H1 (cell line): ENCODE measurements around the gene ATP5MC2. TPM values are rescaled to one million over a fixed set of nuclear protein-coding genes. Genes with fewer than 3 reads are reported as not detected.

Source experiments
- CTCF ChIA-PET: fragments of 300-600 bp; sonication (Branson Sonifier 250); formaldehyde crosslinking; loops from one replicate; lab custom pipeline; 2021; ENCODE audit not compliant: partially characterized antibody; lab: Charles Lee
- POLR2A ChIA-PET: fragments of 300-600 bp; sonication (Branson Sonifier 250); formaldehyde crosslinking; loops from one replicate; lab custom pipeline; 2021; ENCODE audit warnings: inconsistent platforms; ENCODE audit not compliant: partially characterized antibody; lab: Charles Lee
- DNase-seq, 2 experiments: peaks; one replicate each; pipeline versions ENCODE4 v3.0.0 to v3.0.0-alpha.2; 2010 to 2022; ENCODE audit warnings: low spot score in 2 of 2, low read depth in 1 of 2, mixed read lengths in 1 of 2
- FAIRE-seq: peaks from 2 replicates; lab custom pipeline; 2011; peaks lifted over from hg19 to GRCh38; lab: Jason Lieb, UNC
- H2AFZ ChIP-seq: 2 replicates; pipeline ENCODE4 v1.8.1; 2012; ENCODE audit warnings: low read length, inconsistent platforms
- H2AK5ac ChIP-seq: 2 replicates; pipeline ENCODE4 v1.6.1; 2013; ENCODE audit warnings: low read depth, low read length
- H2BK120ac ChIP-seq: replicated peaks from 2 replicates; pipeline ENCODE3; 2013; ENCODE audit warnings: low read depth, low read length, inconsistent platforms
- H2BK12ac ChIP-seq: 2 replicates; pipeline ENCODE4 v1.6.1; 2013; ENCODE audit warnings: low read depth, low read length
- H2BK15ac ChIP-seq: 2 replicates; pipeline ENCODE4 v1.6.1; 2013; ENCODE audit warnings: low read length
- H2BK20ac ChIP-seq: 2 replicates; pipeline ENCODE4 v1.6.1; 2013; ENCODE audit warnings: low read length
- H2BK5ac ChIP-seq: 2 replicates; pipeline ENCODE4 v1.6.1; 2013; ENCODE audit warnings: low read depth, low read length
- H3K14ac ChIP-seq: 2 replicates; pipeline ENCODE4 v1.6.1; 2013; ENCODE audit warnings: inconsistent platforms; ENCODE audit not compliant: insufficient read length
- H3K18ac ChIP-seq: 2 replicates; pipeline ENCODE4 v1.6.1; 2013; ENCODE audit warnings: low read length; ENCODE audit errors: extremely low read depth
- H3K23ac ChIP-seq: 2 replicates; pipeline ENCODE4 v1.6.1; 2013; ENCODE audit warnings: inconsistent platforms; ENCODE audit not compliant: insufficient read length
- H3K23me2 ChIP-seq: 2 replicates; pipeline ENCODE4 v1.6.1; 2013; ENCODE audit warnings: low read depth, low read length
- H3K27ac ChIP-seq: 2 replicates; pipeline ENCODE4 v1.6.1; 2011; ENCODE audit warnings: low read depth, low read length, inconsistent platforms
- H3K27me3 ChIP-seq, 4 experiments: replicated peaks in 1 of 4; 1 replicate in 1 of 4; 2 replicates in 3 of 4; pipeline versions ENCODE4 v1.6.1 to v1.8.1; 2011 to 2013; ENCODE audit warnings: low read length in 3 of 4, mild to moderate bottlenecking in 3 of 4, inconsistent platforms in 2 of 4, mixed read lengths in 2 of 4, moderate library complexity in 1 of 4; ENCODE audit not compliant: control insufficient read depth in 3 of 4, insufficient read depth in 3 of 4; ENCODE audit errors: extremely low read depth in 1 of 4
- H3K36me3 ChIP-seq, 4 experiments: 2 replicates each; pipeline versions ENCODE4 v1.6.1 to v1.8.1; 2011 to 2013; ENCODE audit warnings: mild to moderate bottlenecking in 4 of 4, low read length in 3 of 4, moderate library complexity in 2 of 4, control low read depth in 1 of 4, inconsistent platforms in 1 of 4; ENCODE audit not compliant: insufficient read depth in 4 of 4, control insufficient read depth in 2 of 4
- H3K4ac ChIP-seq: replicated peaks from 2 replicates; pipeline ENCODE3; 2013; ENCODE audit warnings: low read length, low read depth, mixed read lengths, inconsistent platforms; ENCODE audit not compliant: insufficient read length
- H3K4me1 ChIP-seq, 4 experiments: replicated peaks in 1 of 4; 1 replicate in 1 of 4; 2 replicates in 3 of 4; pipeline versions ENCODE4 v1.6.1 to v1.8.1; 2011 to 2013; ENCODE audit warnings: low read length in 3 of 4, inconsistent platforms in 2 of 4, mixed read lengths in 1 of 4; ENCODE audit not compliant: insufficient read depth in 4 of 4, control insufficient read depth in 3 of 4
- H3K4me2 ChIP-seq, 2 experiments: 2 replicates each; pipeline versions ENCODE4 v1.6.1 to v1.8.1; 2011 to 2013; ENCODE audit warnings: low read depth in 2 of 2, low read length in 2 of 2, control low read depth in 1 of 2, inconsistent platforms in 1 of 2, mild to moderate bottlenecking in 1 of 2; ENCODE audit not compliant: insufficient read depth in 1 of 2
- H3K4me3 ChIP-seq, 4 experiments: fragments of 200-600, 300-600 bp in 1 of 4; sonication (generic), shearing (Covaris generic), sonication (Bioruptor Twin) in 1 of 4; 2 replicates each; pipeline versions ENCODE4 v1.5.1 to v1.8.1; 2011 to 2016; ENCODE audit warnings: low read length in 4 of 4, low read depth in 3 of 4, control low read depth in 2 of 4, inconsistent platforms in 2 of 4, mild to moderate bottlenecking in 2 of 4, mixed read lengths in 1 of 4, moderate library complexity in 1 of 4; ENCODE audit not compliant: insufficient read depth in 2 of 4; ENCODE audit errors: extremely low read depth in 1 of 4
- H3K56ac ChIP-seq: replicated peaks from 2 replicates; pipeline ENCODE3; 2013; ENCODE audit warnings: low read depth, mild to moderate bottlenecking, mixed read lengths, low read length, inconsistent platforms; ENCODE audit not compliant: insufficient read length
- H3K79me1 ChIP-seq: 2 replicates; pipeline ENCODE4 v1.6.1; 2013; ENCODE audit warnings: low read depth, low read length, control low read depth
- H3K79me2 ChIP-seq, 2 experiments: 2 replicates each; pipeline versions ENCODE4 v1.6.1 to v1.8.1; 2012 to 2013; ENCODE audit warnings: low read length in 2 of 2, mild to moderate bottlenecking in 2 of 2, inconsistent platforms in 1 of 2; ENCODE audit not compliant: insufficient read depth in 2 of 2, control insufficient read depth in 1 of 2
- H3K9ac ChIP-seq, 4 experiments: replicated peaks in 1 of 4; 1 replicate in 1 of 4; 2 replicates in 3 of 4; pipeline versions ENCODE4 v1.6.1 to v1.8.1; 2011 to 2013; ENCODE audit warnings: low read depth in 3 of 4, low read length in 3 of 4, control low read depth in 2 of 4, mild to moderate bottlenecking in 2 of 4, moderate library complexity in 2 of 4, inconsistent platforms in 1 of 4; ENCODE audit errors: extremely low read depth in 1 of 4
- H3K9me3 ChIP-seq, 2 experiments: 2 replicates each; pipeline versions ENCODE4 v1.6.1 to v1.8.1; 2012 to 2013; ENCODE audit warnings: mild to moderate bottlenecking in 2 of 2, moderate library complexity in 2 of 2, control low read depth in 1 of 2, inconsistent platforms in 1 of 2, low read depth in 1 of 2, low read length in 1 of 2, mixed read lengths in 1 of 2; ENCODE audit not compliant: insufficient read depth in 2 of 2
- H4K20me1 ChIP-seq, 2 experiments: replicated peaks in 1 of 2; 2 replicates each; pipeline versions ENCODE3 to v1.8.1; 2011 to 2013; ENCODE audit warnings: inconsistent platforms in 2 of 2, low read length in 2 of 2, mild to moderate bottlenecking in 1 of 2; ENCODE audit not compliant: insufficient read depth in 2 of 2, control insufficient read depth in 1 of 2
- H4K5ac ChIP-seq: 2 replicates; pipeline ENCODE4 v1.6.1; 2013; ENCODE audit warnings: low read length, low read depth, mixed read lengths, inconsistent platforms; ENCODE audit not compliant: insufficient read length
- H4K8ac ChIP-seq: 2 replicates; pipeline ENCODE4 v1.8.0; 2013; ENCODE audit warnings: mild to moderate bottlenecking, moderate library complexity, low read length, inconsistent platforms; ENCODE audit not compliant: insufficient read depth; ENCODE audit errors: extremely low read depth
- H4K91ac ChIP-seq: replicated peaks from 2 replicates; pipeline ENCODE3; 2013; ENCODE audit warnings: low read length, mixed read lengths, inconsistent platforms; ENCODE audit not compliant: insufficient read length
- CREB1 ChIP-seq: IDR thresholded peaks from 2 replicates; pipeline ENCODE4 v1.6.1; 2012; ENCODE audit warnings: inconsistent platforms
- EGR1 ChIP-seq: IDR thresholded peaks from 2 replicates; pipeline ENCODE4 v1.6.1; 2011; ENCODE audit warnings: low read depth, low read length, borderline replicate concordance
- GTF2F1 ChIP-seq: IDR thresholded peaks from 2 replicates; pipeline ENCODE4 v1.6.1; 2012; ENCODE audit warnings: low read depth, low read length, improper control_type of control experiment, borderline replicate concordance
- JUN ChIP-seq: IDR thresholded peaks from 2 replicates; pipeline ENCODE4 v1.6.1; 2011; ENCODE audit warnings: low read depth, mild to moderate bottlenecking, improper control_type of control experiment, low read length
- POLR2AphosphoS5 ChIP-seq: IDR thresholded peaks from 2 replicates; pipeline ENCODE4 v1.6.1; 2011; ENCODE audit warnings: low read depth, low read length
- RFX5 ChIP-seq: IDR thresholded peaks from 2 replicates; pipeline ENCODE4 v1.6.1; 2011; ENCODE audit warnings: low read depth, low read length, improper control_type of control experiment, borderline replicate concordance
- RNF2 ChIP-seq: fragments of 200-900, 300-1000 bp; sonication (generic); IDR thresholded peaks from 2 replicates; pipeline ENCODE4 v1.7.1; 2016; ENCODE audit warnings: borderline replicate concordance, low read depth, mild to moderate bottlenecking, antibody characterized with exemption, low read length; ENCODE audit not compliant: poor library complexity, severe bottlenecking; ENCODE audit errors: missing control alignments
- SIN3A ChIP-seq, 2 experiments: IDR thresholded peaks in 1 of 2; conservative IDR thresholded peaks in 1 of 2; 2 replicates each; pipeline ENCODE4 v1.6.1; 2011 to 2012; ENCODE audit warnings: low read length in 2 of 2, improper control_type of control experiment in 1 of 2, low read depth in 1 of 2, mild to moderate bottlenecking in 1 of 2
- TAF7 ChIP-seq: optimal IDR thresholded peaks from 2 replicates; pipeline ENCODE3; 2011; ENCODE audit warnings: low read depth, mild to moderate bottlenecking, inconsistent platforms, low read length, moderate library complexity, borderline replicate concordance
- TEAD4 ChIP-seq: IDR thresholded peaks from 2 replicates; pipeline ENCODE4 v1.6.1; 2012; ENCODE audit warnings: low read depth, low read length, inconsistent platforms, mixed read lengths
- WGBS, 2 experiments: shearing (Covaris generic) in 1 of 2; methylation state at CpG; one replicate each; pipeline versions ENCODE4 v1.1.6 to v1.1.7; 2013 to 2015; ENCODE audit warnings: low lambda C conversion rate in 2 of 2, mixed read lengths in 2 of 2, inconsistent platforms in 1 of 2, low coverage in 1 of 2, missing lambda C conversion rate in 1 of 2; ENCODE audit not compliant: insufficient replicate concordance in 2 of 2, insufficient coverage in 1 of 2, insufficient read length in 1 of 2; ENCODE audit errors: extremely low coverage in 1 of 2, missing lambda C conversion rate in 1 of 2; 5-methylcytosine and 5-hydroxymethylcytosine counted together
- polyA plus RNA-seq, 7 experiments: library from polyadenylated mRNA; depleted of rRNA in 3 of 7; stranded (reverse) in 5 of 7; unstranded in 2 of 7; fragments of >200 nt in 5 of 7; fragments of 200-250 nt in 2 of 7; gene quantifications; 1 replicate in 5 of 7; 2 replicates in 1 of 7; 4 replicates in 1 of 7; pipeline versions ENCODE4 v1.2.1 to v1.2.3, GENCODE V29; 2011 to 2013; ENCODE audit warnings: missing spikeins in 2 of 7, mixed read lengths in 2 of 7
- total RNA-seq: library from RNA; stranded (reverse); fragmentation: NEBNext Ultra II Directional; extraction: Animal tissue kit (Norgen Biotek cat#: 25700); gene quantifications from 2 replicates; pipeline ENCODE4 v1.2.1, GENCODE V29; 2021
- TF ChIP-seq, protein P1 (sequence below), 3 experiments: IDR thresholded peaks; 1 replicate in 2 of 3; 2 replicates in 1 of 3; pipeline versions ENCODE4 v1.5.1 to v1.6.1; 2011; ENCODE audit warnings: low read length in 3 of 3, mild to moderate bottlenecking in 3 of 3, inconsistent platforms in 2 of 3, low read depth in 1 of 3, moderate library complexity in 1 of 3; ENCODE audit not compliant: insufficient read depth in 1 of 3; ENCODE audit errors: control extremely low read depth in 1 of 3

The ATP5MC2 gene
- total and polyA plus RNA-seq, 2 of the 8 experiments (the other 6 are each of a cell fraction or from before 2014, with no cell fraction given), result 408 to 952 TPM

- H3K36me3 ChIP-seq, result no peaks in the 10 kb centered on the region; a peak in 1 of 8 replicates
- TF ChIP-seq RNF2 (no peak), GTF2F1 (no peak), TAF7 (no peak), CREB1 (no peak), SIN3A (conservative IDR thresholded peaks at IDR 0.05 in 1 of 2, IDR thresholded peaks at IDR 0.05 in 1 of 2; ENCODE audit: low read depth in 1 of 2, low read length in 2 of 2) (no peak), RFX5 (no peak), EGR1 (no peak), JUN (no peak), TEAD4 (no peak), POLR2AphosphoS5 (no peak)
- TF ChIP-seq, protein P1, sequence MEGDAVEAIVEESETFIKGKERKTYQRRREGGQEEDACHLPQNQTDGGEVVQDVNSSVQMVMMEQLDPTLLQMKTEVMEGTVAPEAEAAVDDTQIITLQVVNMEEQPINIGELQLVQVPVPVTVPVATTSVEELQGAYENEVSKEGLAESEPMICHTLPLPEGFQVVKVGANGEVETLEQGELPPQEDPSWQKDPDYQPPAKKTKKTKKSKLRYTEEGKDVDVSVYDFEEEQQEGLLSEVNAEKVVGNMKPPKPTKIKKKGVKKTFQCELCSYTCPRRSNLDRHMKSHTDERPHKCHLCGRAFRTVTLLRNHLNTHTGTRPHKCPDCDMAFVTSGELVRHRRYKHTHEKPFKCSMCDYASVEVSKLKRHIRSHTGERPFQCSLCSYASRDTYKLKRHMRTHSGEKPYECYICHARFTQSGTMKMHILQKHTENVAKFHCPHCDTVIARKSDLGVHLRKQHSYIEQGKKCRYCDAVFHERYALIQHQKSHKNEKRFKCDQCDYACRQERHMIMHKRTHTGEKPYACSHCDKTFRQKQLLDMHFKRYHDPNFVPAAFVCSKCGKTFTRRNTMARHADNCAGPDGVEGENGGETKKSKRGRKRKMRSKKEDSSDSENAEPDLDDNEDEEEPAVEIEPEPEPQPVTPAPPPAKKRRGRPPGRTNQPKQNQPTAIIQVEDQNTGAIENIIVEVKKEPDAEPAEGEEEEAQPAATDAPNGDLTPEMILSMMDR (IDR thresholded peaks at IDR 0.05; ENCODE audit: control extremely low read depth in 1 of 3, insufficient read depth in 1 of 3, low read depth in 1 of 3, low read length in 3 of 3), result no peak
These were observed 41.4 kb upstream of the ATP5MC2 start for GRCh38 chr12:53717319-53717718.

More at GRCh38 chr12:53717319-53717718, 41.4 kb upstream of the ATP5MC2 start:
- Histone ChIP-seq H3K9me3 (no peaks in the 10 kb centered on the region), H3K23me2 (no peaks in the 10 kb centered on the region), H4K91ac (no peak overlapping the region), H2BK5ac (no peak overlapping the region), H3K27ac (no peak overlapping the region), H3K27me3 (no peaks in the 10 kb centered on the region), H3K14ac (no peak overlapping the region), H3K9ac (no peak overlapping the region), H2BK20ac (no peak overlapping the region), H3K4ac (no peak overlapping the region), H3K4me3 (no peak overlapping the region), H3K56ac (no peak overlapping the region), H2AK5ac (no peak overlapping the region), H3K18ac (no peak overlapping the region), H3K79me2 (no peaks in the 10 kb centered on the region), H3K79me1 (no peaks in the 10 kb centered on the region), H3K4me1 (no peaks in the 10 kb centered on the region; a peak in 1 of 7 replicates), H4K20me1 (peaks cover 0 to 3% of the 10 kb centered on the region in 2 experiments), H4K8ac (no peak overlapping the region), H2AFZ (no peak overlapping the region), H3K23ac (no peak overlapping the region), H2BK12ac (no peak overlapping the region), H2BK15ac (no peak overlapping the region), H3K4me2 (no peak overlapping the region), H4K5ac (no peak overlapping the region), H2BK120ac (no peak overlapping the region)
- 91% methylated on average over 5 of the region's 5 CpGs; no CpG with 5 or more reads in 1 of the 2 experiments for WGBS, 2 experiments
- DNase-seq, result no peak
- POLR2A ChIA-PET, result no interaction called here
- CTCF ChIA-PET, result interaction anchor here (1.1 to 5.6 kb wide), 6 partner anchors 15 to 40 kb away, joined by 3 to 82 read pairs (median 8); no protein-coding TSS in a partner anchor
- no peak for FAIRE-seq
